Hepatocyte (in vitro differentiated cells): ENCODE results near the gene SPRR3.

Experiments used
- EZH2 ChIP-seq: fragments of 200-600 bp; sonication (generic); IDR thresholded peaks from 2 replicates; pipeline ENCODE4 v1.6.1; 2016; ENCODE audit warnings: antibody characterized with exemption, mild to moderate bottlenecking, borderline replicate concordance
- EZH2phosphoT487 ChIP-seq: fragments of 200-600 bp; sonication (generic); IDR thresholded peaks from one replicate; pipeline ENCODE4 v1.6.1; 2018; ENCODE audit warnings: antibody characterized with exemption, mild to moderate bottlenecking, low read depth, moderate library complexity; ENCODE audit not compliant: unreplicated experiment, severe bottlenecking
- TF ChIP-seq, protein P1 (sequence below): fragments of 200-600 bp; sonication (generic); IDR thresholded peaks from 2 replicates; pipeline ENCODE4 v1.5.1; 2016; ENCODE audit warnings: antibody characterized with exemption, mild to moderate bottlenecking; ENCODE audit not compliant: poor library complexity

DNA sequence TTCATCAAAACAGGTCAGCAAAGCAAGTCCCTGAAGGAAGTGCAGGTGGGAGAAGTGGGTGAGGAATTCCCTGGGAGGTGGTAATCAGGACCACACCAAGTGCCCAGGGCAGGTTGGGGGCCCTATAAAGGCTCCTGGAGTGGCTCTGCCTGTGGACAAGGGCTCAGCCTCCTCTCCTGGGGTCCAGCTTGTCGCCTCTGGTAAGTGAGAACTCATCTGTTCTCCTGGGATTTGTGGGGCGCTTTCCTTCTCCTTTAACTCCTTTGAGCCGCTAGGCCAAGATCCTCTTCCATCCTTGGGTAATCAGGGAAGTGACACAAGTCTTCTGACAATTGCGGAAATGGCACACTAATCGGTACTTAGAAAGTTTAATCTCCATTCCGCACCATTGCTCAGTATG, 31.1 kb upstream of the SPRR3 start, which contains the start of gene SPRR4:
- TF ChIP-seq, protein P1, sequence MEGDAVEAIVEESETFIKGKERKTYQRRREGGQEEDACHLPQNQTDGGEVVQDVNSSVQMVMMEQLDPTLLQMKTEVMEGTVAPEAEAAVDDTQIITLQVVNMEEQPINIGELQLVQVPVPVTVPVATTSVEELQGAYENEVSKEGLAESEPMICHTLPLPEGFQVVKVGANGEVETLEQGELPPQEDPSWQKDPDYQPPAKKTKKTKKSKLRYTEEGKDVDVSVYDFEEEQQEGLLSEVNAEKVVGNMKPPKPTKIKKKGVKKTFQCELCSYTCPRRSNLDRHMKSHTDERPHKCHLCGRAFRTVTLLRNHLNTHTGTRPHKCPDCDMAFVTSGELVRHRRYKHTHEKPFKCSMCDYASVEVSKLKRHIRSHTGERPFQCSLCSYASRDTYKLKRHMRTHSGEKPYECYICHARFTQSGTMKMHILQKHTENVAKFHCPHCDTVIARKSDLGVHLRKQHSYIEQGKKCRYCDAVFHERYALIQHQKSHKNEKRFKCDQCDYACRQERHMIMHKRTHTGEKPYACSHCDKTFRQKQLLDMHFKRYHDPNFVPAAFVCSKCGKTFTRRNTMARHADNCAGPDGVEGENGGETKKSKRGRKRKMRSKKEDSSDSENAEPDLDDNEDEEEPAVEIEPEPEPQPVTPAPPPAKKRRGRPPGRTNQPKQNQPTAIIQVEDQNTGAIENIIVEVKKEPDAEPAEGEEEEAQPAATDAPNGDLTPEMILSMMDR, result no peak
- TF ChIP-seq EZH2 (no peak), EZH2phosphoT487 (no peak)
